Measurements from ENCODE around the gene PLEKHG4B.
A peak's percentile ranks its signal among the peaks of the same experiment; 100 is the strongest.
"Not testable (repeated sequence)": the region's sequence is repeated elsewhere in the genome, so short reads cannot be mapped to it uniquely, and the experiment has no call there.

Gene PLEKHG4B

GRCh38 chr5:204966-205670 is 113.2 kb downstream of the PLEKHG4B start:
- DNase-seq, result no peak

GRCh38 chr5:206406-206805 is 114.4 kb downstream of the PLEKHG4B start:
- DNase-seq, result no peak

- no peak for DNase-seq
Observed at GRCh38 chr5:206927-207536, 115.1 kb downstream of the PLEKHG4B start.

- DNase-seq, result no peak
Observed at GRCh38 chr5:207599-207998, 115.6 kb downstream of the PLEKHG4B start.

- DNase-seq, result no peak
Observed at GRCh38 chr5:208449-209114, 116.6 kb downstream of the PLEKHG4B start.

GRCh38 chr5:213803-214395 is 121.9 kb downstream of the PLEKHG4B start:
- DNase-seq, result no peak

GRCh38 chr5:215256-215655 is 123.3 kb downstream of the PLEKHG4B start:
- DNase-seq, result not testable (repeated sequence)

- not testable (repeated sequence) for DNase-seq
Observed at GRCh38 chr5:216076-216475, 124.1 kb downstream of the PLEKHG4B start.

- DNase-seq, result peak; percentile 95 to 98 (median 97)
Observed at GRCh38 chr5:217494-218456, 125.8 kb downstream of the PLEKHG4B start, which contains the start of the genes CCDC127 and SDHA. Gene CCDC127, minus strand, starts transcription at chr5:218153. Its CDS starts 1,304 bp downstream, at chr5:216849. Gene SDHA, plus strand, starts transcription at chr5:218320. Its CDS starts 36 bp downstream, at chr5:218356.

- no peak for DNase-seq
Observed at GRCh38 chr5:218457-219291, 126.7 kb downstream of the PLEKHG4B start.

- no peak for DNase-seq
Observed at GRCh38 chr5:219460-219863, 127.5 kb downstream of the PLEKHG4B start.

- no peak for DNase-seq
Observed at GRCh38 chr5:219991-220390, 128.0 kb downstream of the PLEKHG4B start.

- not testable (repeated sequence) for DNase-seq
Observed at GRCh38 chr5:222951-223715, 131.2 kb downstream of the PLEKHG4B start.

- DNase-seq, result no peak
Observed at GRCh38 chr5:223791-224190, 131.8 kb downstream of the PLEKHG4B start.

GRCh38 chr5:225334-225733 is 133.4 kb downstream of the PLEKHG4B start:
- no peak for DNase-seq

- DNase-seq, result not testable (repeated sequence)
Observed at GRCh38 chr5:227375-227774, 135.4 kb downstream of the PLEKHG4B start.

- DNase-seq, result no peak
Observed at GRCh38 chr5:228886-229285, 136.9 kb downstream of the PLEKHG4B start.

GRCh38 chr5:230711-231110 is 138.7 kb downstream of the PLEKHG4B start:
- no peak for DNase-seq

GRCh38 chr5:231661-232060 is 139.7 kb downstream of the PLEKHG4B start:
- no peak for DNase-seq

- DNase-seq, result not testable (repeated sequence)
Observed at GRCh38 chr5:233426-233825, 141.5 kb downstream of the PLEKHG4B start.
